IPS DF 19.7 (cell line): ENCODE measurements around the gene ANKRD44.
"Not testable (repeated sequence)": the region's sequence is repeated elsewhere in the genome, so short reads cannot be mapped to it uniquely, and the experiment has no call there.

Source experiments
- DNase-seq: peaks from one replicate; pipeline ENCODE4 v3.0.0-alpha.2; 2013; ENCODE audit warnings: low read depth, low spot score

The ANKRD44 gene

DNA sequence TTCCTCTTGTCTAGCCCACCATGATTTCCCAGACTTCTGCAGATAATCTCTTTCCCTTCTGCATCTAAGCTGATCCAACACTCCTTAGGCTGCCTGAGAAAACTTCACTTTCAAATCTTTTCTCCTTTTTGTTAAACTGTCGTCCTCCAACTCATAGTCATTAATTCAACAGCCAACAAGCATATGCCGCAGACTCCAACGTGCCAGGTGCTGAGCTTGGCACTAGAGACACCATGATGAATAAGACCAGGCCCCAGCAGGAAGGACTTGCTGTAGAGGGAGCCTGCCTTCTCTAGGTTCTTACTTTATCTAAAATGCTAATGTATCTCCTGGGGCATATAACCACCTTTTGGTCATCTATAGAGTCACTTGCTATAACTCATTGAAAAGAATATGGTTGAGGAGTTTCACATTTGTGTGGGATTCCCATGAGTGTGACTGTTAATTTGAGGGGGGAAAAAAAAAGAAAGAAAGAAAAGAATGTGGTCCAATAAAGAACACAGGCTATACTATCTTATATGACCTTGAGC is 51.0 kb downstream of the ANKRD44 start:
- no peak for DNase-seq

- DNase-seq = no peak
Measured at GRCh38 chr2:197258580-197258979, 52.0 kb downstream of the ANKRD44 start.

GRCh38 chr2:197256547-197257170 is 53.9 kb downstream of the ANKRD44 start:
- no peak for DNase-seq

DNA sequence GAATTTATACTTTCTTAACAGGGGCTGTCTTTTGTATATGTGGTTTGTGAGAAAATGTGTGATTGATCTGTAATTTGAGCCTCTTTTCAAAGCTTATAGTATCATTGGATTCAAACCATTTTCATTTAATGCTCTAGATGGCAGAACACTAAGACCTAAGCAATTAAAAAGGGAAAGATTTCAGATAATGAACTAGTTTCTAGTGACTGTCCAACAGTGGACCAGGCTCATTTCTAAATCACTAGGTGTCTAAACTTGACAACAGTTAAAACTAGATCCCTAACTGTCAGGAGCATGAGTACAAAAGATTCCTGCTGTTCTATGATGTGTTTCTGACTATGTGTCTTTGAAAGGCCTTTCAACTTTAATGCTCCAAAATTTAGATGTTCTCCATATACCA is 54.6 kb downstream of the ANKRD44 start:
- DNase-seq = no peak

DNA sequence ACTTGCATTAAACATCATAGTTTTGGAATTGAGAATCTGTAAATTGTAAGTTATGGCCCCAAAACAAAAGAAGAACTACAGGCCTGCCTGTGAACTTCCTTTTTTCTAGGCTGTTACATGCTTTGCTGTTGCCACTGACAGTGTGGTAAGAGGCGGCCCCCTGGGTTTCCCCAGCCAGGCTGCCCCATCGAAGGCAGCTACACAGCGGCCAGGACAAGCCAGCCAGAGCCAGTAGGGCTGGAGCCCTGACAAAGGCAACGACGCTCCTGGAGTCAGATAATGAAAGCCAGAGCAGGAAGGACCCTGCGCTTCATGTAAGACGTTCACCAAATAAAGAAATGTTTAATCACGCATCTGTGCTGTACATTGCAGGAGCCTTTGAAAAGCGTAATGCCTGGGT is 55.0 kb downstream of the ANKRD44 start:
- DNase-seq = no peak

DNA sequence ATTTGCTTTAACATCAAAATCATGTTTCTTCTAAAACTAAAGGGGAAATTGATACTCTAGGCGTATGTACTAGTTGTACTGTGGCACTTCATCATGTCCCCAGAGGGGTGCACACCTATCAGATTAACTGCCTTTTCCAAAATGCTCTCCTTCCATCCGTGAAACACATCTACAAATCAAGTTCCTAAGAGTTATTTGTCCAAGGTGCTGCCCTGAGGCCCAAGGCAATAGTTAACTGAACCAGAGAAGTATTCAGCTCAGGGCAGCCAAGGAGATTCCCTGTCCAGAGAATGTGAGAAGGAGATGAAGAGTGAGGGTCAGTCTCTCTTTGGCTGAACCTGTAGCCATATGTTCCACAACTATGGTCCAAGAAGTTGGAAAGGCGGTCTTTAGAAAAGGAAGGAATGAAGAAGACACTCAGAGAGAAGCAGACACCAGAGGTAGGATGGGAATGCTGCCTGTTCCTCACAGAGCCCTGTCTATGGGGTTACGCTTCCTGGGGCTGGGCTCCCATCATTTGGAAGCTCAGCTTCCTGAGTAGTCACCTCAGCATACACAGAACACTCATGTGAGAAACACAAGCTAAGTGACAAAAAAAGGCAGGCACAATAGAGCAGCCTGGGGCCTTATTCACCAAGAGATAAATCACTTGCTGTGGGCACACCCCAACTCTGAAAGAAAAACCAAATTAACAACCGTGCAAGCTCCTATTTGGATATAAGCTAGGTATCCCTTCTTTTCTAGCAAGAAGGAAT is 55.6 kb downstream of the ANKRD44 start:
- no peak for DNase-seq

- no peak for DNase-seq
Measured at GRCh38 chr2:197251576-197251975, 59.0 kb downstream of the ANKRD44 start.

- DNase-seq = no peak
Measured at GRCh38 chr2:197251163-197251562, 59.4 kb downstream of the ANKRD44 start.

- no peak for DNase-seq
Measured at GRCh38 chr2:197250084-197250397, 60.5 kb downstream of the ANKRD44 start.

GRCh38 chr2:197249381-197250083 is 61.0 kb downstream of the ANKRD44 start:
- DNase-seq = no peak

DNA sequence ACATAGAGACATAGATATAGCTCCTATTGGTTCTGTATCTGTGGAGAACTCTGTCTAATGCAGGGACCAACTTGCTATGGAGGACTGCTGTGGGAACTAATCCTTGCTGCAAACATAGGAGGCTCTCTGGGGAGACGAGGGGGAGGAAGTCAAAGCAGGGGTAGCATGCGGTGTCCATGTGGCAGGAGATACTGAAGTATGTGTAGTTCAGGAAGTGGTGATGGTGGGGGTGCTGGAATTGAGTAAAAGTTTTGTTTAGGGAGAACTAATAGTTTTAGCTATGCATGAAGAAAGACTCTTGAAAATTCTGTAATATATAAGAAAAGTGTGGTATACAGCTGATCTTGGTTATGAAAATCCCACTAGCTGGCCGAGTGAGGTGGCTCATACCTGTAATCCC is 62.0 kb downstream of the ANKRD44 start:
- no peak for DNase-seq

DNA sequence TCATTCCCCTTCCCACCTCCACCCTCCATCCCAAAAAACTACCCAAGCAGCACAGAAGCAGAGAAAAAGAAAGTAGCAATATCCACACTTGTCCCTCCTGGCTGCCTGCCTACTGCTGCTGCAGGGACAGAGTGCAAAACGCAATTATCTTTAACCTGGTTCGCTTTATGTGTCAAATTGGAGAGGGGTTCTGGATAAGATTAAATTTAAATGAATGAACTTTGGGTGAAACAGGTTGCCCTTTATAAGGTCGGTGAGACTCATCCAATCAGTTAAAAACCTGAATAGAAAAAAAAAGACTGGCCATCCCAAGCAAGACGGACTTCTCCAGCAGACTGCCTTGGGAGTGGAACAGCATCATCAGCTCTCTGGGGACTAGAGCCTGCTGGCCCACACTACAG is 62.6 kb downstream of the ANKRD44 start:
- no peak for DNase-seq

GRCh38 chr2:197247083-197247482 is 63.5 kb downstream of the ANKRD44 start:
- no peak for DNase-seq

- DNase-seq = no peak
Measured at GRCh38 chr2:197245829-197246804, 64.5 kb downstream of the ANKRD44 start.

DNA sequence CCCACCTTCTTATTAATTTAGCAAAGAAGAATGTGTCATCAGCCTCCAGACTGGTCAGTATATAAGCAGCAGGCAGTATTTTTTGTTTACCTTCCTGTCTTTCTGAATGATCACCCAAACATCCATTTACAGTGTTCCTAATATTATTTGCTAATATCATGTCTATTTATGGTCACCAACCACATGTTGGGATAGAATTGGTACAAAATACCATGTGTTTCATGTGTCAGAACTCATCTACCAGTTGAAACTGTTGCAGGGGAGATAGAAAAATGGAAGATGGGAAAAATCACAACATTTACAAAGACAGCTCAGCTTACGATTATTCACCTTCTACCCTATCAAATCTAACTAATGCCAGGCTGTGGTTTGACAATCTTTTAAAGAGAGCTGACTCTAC is 66.2 kb downstream of the ANKRD44 start:
- DNase-seq = no peak

DNA sequence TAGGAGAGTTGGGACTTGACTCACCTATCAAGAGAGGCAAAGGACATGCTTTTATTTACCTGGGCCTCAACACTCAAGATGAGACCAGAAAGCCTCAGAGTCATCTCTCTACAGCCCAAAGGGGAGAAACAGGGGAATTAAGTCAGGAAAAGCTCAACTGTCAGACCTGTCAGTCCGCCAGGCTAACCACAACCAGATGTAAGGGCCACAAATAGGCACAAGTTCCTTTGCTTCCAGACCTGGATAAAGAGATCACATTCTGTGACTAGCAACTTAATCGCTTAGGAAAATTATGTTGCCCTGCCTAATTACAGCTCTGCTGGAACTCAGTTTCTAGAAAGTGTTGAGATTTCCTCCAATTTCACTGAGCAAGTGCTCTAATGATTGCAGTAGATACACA is 67.9 kb downstream of the ANKRD44 start:
- no peak for DNase-seq

DNA sequence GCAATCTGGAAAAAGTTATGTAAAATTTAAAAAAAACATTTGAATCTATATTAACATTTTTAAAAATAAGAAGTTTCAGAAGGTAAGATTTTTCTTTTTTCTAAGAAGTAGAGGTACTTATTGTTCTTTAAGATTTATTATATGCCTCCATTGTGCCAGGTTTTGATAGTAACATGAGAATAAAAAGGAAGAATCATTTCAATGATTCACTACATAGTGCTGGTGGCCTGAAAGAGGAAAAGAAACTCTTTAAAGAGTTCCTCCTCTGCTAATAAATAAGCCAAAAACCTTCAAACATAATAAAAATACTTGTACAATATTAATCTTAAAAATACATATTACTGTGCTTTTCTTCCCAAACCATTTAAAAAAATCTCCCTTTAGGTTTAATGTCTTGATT is 69.0 kb downstream of the ANKRD44 start:
- DNase-seq = no peak

DNA sequence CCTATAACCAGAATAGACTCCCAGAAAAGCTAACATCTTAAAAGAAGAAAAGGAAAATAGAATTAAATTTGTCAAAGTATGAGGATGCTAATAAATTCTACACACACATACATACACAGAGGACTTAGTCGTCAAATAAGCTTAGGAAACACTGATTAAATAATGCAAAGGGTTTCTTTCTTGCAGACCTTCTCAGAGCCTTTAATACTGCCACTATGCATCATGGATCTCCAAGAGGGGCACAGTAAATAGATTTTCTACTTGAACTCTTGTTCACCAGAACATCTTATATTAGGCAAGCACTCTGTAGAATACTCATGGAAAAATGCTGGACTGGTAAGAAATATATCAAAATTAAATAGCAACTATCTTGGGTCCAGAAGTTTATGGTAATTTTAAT is 69.4 kb downstream of the ANKRD44 start:
- no peak for DNase-seq

GRCh38 chr2:197240421-197241041 is 70.0 kb downstream of the ANKRD44 start:
- no peak for DNase-seq

- DNase-seq = not testable (repeated sequence)
Measured at GRCh38 chr2:197240018-197240417, 70.6 kb downstream of the ANKRD44 start.

- DNase-seq = no peak
Measured at GRCh38 chr2:197239434-197239833, 71.1 kb downstream of the ANKRD44 start.
